Breast epithelium (tissue), 4 donors: ENCODE data around the gene TEX52. TPM values are rescaled to one million over a fixed set of nuclear protein-coding genes. Genes with fewer than 3 reads are reported as not detected.
A peak's percentile ranks its signal among the peaks of the same experiment; 100 is the strongest.

ENCODE experiments used
- DNase-seq, 2 donors: peaks; one replicate each; pipeline ENCODE4 v3.0.0-alpha.2; 2019; ENCODE audit warnings: low spot score in 2 of 2
- H3K27ac ChIP-seq, 2 donors: fragments of 200-600 bp; sonication (generic) in 1 of 2; one replicate each; pipeline ENCODE4 v1.5.1; 2016 to 2019; ENCODE audit warnings: mild to moderate bottlenecking in 1 of 2
- H3K27me3 ChIP-seq, 2 donors: fragments of 200-600 bp; sonication (generic) in 1 of 2; one replicate each; pipeline versions ENCODE4 v1.5.1 to v1.6.0; 2017 to 2019; ENCODE audit warnings: control low read depth in 1 of 2, mild to moderate bottlenecking in 1 of 2
- H3K36me3 ChIP-seq: fragments of 200-600 bp; one replicate; pipeline ENCODE4 v1.5.1; 2019
- H3K4me1 ChIP-seq, 2 donors: fragments of 200-600 bp; sonication (generic); one replicate each; pipeline ENCODE4 v1.5.1; 2016 to 2019; ENCODE audit warnings: control low read depth in 1 of 2
- H3K4me3 ChIP-seq, 3 donors: fragments of 200-600 bp; sonication (generic); 1 replicate in 2 of 3; 2 replicates in 1 of 3; pipeline ENCODE4 v1.5.1; 2016 to 2019; ENCODE audit warnings: mild to moderate bottlenecking in 3 of 3, moderate library complexity in 2 of 3
- H3K9me3 ChIP-seq, 2 donors: fragments of 200-600 bp; sonication (generic) in 1 of 2; one replicate each; pipeline ENCODE4 v1.5.1; 2016 to 2019; ENCODE audit warnings: control low read depth in 1 of 2
- POLR2A ChIP-seq: fragments of 450-650 bp; IDR thresholded peaks from one replicate; pipeline ENCODE4 v1.6.1; 2016; ENCODE audit warnings: antibody characterized with exemption, mild to moderate bottlenecking, moderate library complexity
- POLR2AphosphoS5 ChIP-seq, 3 donors: sonication (generic); formaldehyde crosslinking; IDR thresholded peaks; one replicate each; pipeline ENCODE4 v1.6.1; 2017; ENCODE audit warnings: antibody characterized with exemption in 3 of 3
- intact Hi-C: fragments of 100-400 bp; cut with DNase I; formaldehyde crosslinking; loops from one replicate; pipeline ENCODE4 v1.15.1; 2023; ENCODE audit warnings: low total_unique reads
- total RNA-seq, 3 donors: library from RNA; depleted of rRNA; stranded (reverse); fragments of >200 nt; gene quantifications; one replicate each; pipeline ENCODE4 v1.1.0, GENCODE V29; 2016
- TF ChIP-seq, protein P1 (sequence below), 3 donors: fragments of 450-650 bp; IDR thresholded peaks; one replicate each; pipeline ENCODE4 v1.5.1; 2016 to 2017; ENCODE audit warnings: antibody characterized with exemption in 3 of 3, mild to moderate bottlenecking in 3 of 3, moderate library complexity in 3 of 3

TEX52 gene
- total RNA-seq, 3 donors from 2014 or later = not detected

- intact Hi-C loops = no loop called here
- Histone ChIP-seq H3K27me3 (no peaks in the 10 kb centered on the region), H3K4me3 (no peak overlapping the region), H3K9me3 (no peaks in the 10 kb centered on the region), H3K36me3 (peaks cover 6% of the 10 kb centered on the region), H3K4me1 (no peaks in the 10 kb centered on the region), H3K27ac (no peak overlapping the region)
- TF ChIP-seq POLR2AphosphoS5 (IDR thresholded peaks at IDR 0.05) = no peak
- TF ChIP-seq POLR2A = no peak
- TF ChIP-seq, protein P1, sequence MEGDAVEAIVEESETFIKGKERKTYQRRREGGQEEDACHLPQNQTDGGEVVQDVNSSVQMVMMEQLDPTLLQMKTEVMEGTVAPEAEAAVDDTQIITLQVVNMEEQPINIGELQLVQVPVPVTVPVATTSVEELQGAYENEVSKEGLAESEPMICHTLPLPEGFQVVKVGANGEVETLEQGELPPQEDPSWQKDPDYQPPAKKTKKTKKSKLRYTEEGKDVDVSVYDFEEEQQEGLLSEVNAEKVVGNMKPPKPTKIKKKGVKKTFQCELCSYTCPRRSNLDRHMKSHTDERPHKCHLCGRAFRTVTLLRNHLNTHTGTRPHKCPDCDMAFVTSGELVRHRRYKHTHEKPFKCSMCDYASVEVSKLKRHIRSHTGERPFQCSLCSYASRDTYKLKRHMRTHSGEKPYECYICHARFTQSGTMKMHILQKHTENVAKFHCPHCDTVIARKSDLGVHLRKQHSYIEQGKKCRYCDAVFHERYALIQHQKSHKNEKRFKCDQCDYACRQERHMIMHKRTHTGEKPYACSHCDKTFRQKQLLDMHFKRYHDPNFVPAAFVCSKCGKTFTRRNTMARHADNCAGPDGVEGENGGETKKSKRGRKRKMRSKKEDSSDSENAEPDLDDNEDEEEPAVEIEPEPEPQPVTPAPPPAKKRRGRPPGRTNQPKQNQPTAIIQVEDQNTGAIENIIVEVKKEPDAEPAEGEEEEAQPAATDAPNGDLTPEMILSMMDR (IDR thresholded peaks at IDR 0.05) = no peak
- no peak for DNase-seq
These were observed 36.4 kb downstream of the TEX52 start for GRCh38 chr12:2820432-2820831.

DNA sequence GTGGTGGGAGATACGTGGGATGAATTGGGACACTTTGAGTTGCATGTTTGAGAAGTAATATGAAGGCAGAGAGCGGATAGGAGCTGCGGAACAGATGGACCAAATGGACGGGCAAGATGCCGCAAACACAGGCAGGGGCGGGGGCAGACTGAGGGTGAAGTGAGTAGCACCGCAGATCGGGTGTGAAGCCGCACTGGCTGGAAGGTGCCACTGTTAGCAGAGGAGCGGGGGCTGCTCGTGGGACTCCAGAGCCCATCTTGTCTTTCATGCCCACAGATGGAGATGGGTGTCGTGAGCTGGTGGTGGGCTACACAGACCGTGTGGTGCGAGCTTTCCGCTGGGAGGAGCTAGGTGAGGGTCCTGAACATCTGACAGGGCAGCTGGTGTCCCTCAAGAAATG lies 37.0 kb downstream of the TEX52 start:
- no peak overlapping the region for H3K4me3 ChIP-seq
- DNase-seq = no peak
- intact Hi-C loops = no loop called here
- no peaks in the 10 kb centered on the region for H3K4me1 ChIP-seq
- H3K27me3 ChIP-seq = no peaks in the 10 kb centered on the region
- no peak overlapping the region for H3K27ac ChIP-seq
- TF ChIP-seq POLR2A (no peak), POLR2AphosphoS5 (IDR thresholded peaks at IDR 0.05) (no peak)
- TF ChIP-seq, protein P1 (IDR thresholded peaks at IDR 0.05) = no peak
- peaks cover under 1% of the 10 kb centered on the region for H3K36me3 ChIP-seq
- no peaks in the 10 kb centered on the region for H3K9me3 ChIP-seq

- H3K27ac ChIP-seq = peak overlapping the region; percentile 89 to 90
- no peaks in the 10 kb centered on the region for H3K36me3 ChIP-seq
- intact Hi-C loops = loop anchor here (5.0 kb wide), 1 partner anchor 64 kb away; the partner anchor contains the start of genes FOXM1 and RHNO1
- TF ChIP-seq POLR2AphosphoS5 (IDR thresholded peaks at IDR 0.05) (no peak), POLR2A (no peak)
- TF ChIP-seq, protein P1 (IDR thresholded peaks at IDR 0.05) = peak; percentile 41 to 55 (median 44)
- H3K27me3 ChIP-seq = no peaks in the 10 kb centered on the region
- peak overlapping the region; percentile 59 to 78 (median 77) for H3K4me3 ChIP-seq
- DNase-seq = no peak
- no peaks in the 10 kb centered on the region for H3K9me3 ChIP-seq
- no peaks in the 10 kb centered on the region for H3K4me1 ChIP-seq
These were observed 43.3 kb downstream of the TEX52 start for GRCh38 chr12:2813214-2814185.

DNA sequence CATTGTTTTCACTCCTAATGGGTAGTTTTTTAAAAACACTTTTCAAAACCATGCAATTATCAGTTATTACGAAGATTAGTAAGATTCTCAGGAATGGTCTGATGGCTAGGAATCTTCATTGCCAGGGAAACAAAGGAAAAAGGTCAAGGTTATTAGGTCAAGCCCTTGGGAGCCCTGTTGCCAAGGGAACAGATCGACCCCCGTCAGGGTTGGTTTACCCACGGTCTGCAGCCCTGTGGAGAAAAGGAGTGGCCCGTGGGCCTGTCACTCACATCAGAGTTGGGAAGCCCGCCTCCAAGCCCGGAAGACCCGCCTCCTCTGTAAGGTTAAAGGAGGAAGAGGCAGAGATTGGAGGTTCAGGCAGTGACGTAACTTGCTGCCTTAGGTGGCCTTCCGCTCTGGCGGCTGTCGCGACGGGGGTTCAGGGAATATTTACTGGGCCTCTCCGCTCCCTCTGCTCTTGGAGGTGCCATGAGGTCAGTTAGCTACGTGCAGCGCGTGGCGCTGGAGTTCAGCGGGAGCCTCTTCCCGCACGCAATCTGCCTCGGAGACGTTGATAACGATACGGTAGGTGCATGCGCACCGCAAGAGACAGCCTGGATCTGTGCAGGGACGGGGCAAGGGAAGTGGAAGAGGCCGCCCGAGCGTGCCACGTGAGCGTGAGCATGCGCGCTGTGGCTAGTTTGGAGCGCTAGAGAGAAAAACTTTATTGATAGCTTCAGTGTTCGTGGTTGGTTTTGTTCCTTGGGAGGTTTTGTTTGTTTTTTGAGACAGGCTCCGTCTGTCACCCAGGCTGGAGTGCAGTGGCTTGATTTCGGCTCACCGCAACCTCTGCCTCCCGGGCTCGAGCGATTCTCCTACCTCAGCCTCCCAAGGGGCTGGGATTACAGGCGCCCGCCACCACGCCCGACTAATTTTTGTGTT lies 44.3 kb downstream of the TEX52 start, which contains the start of gene ITFG2:
Gene ITFG2 (plus strand): TSS at position 379 of the 924 bp plus-strand sequence. CDS start 93 bp downstream, at position 472.
- H3K27me3 ChIP-seq = no peaks in the 10 kb centered on the region
- H3K4me3 ChIP-seq = peak within 1 kb of the TSS; percentile 59 to 78 (median 77)
- no peaks in the 10 kb centered on the region for H3K4me1 ChIP-seq
- DNase-seq = peak; percentile 94 to 98
- intact Hi-C loops = loop anchor here (5.0 kb wide), 1 partner anchor 65 kb away; the partner anchor contains the start of genes FOXM1 and RHNO1
- TF ChIP-seq POLR2AphosphoS5 (IDR thresholded peaks at IDR 0.05) (peak; percentile 97 to 99 (median 98)), POLR2A (peak; percentile 72)
- TF ChIP-seq, protein P1 (IDR thresholded peaks at IDR 0.05) = no peak
- H3K36me3 ChIP-seq = no peaks in the 10 kb centered on the region
- no peaks in the 10 kb centered on the region for H3K9me3 ChIP-seq
- peak within 1 kb of the TSS; percentile 89 to 90 for H3K27ac ChIP-seq
